Lower leg skin (tissue), 3 donors: ENCODE measurements around the gene SMARCA2.

ENCODE experiments used
- CTCF ChIP-seq, 3 donors: fragments of 450-650 bp; IDR thresholded peaks; one replicate each; pipeline ENCODE4 v1.5.1; 2016; ENCODE audit warnings: antibody characterized with exemption in 3 of 3, mild to moderate bottlenecking in 3 of 3, moderate library complexity in 2 of 3
- POLR2A ChIP-seq, 2 donors: fragments of 450-650 bp; IDR thresholded peaks; one replicate each; pipeline ENCODE4 v1.6.1; 2016 to 2017; ENCODE audit warnings: antibody characterized with exemption in 2 of 2, mild to moderate bottlenecking in 1 of 2, moderate library complexity in 1 of 2

GRCh38 chr9:2018162-2018643 lies 3.1 kb downstream of the SMARCA2 start:
- TF ChIP-seq CTCF (IDR thresholded peaks at IDR 0.05) (no peak), POLR2A (IDR thresholded peaks at IDR 0.05) (no peak)
